ENCODE measurements around the gene CCDC7.
"Not testable (repeated sequence)": the region's sequence is repeated elsewhere in the genome, so short reads cannot be mapped to it uniquely, and the experiment has no call there.

DNA sequence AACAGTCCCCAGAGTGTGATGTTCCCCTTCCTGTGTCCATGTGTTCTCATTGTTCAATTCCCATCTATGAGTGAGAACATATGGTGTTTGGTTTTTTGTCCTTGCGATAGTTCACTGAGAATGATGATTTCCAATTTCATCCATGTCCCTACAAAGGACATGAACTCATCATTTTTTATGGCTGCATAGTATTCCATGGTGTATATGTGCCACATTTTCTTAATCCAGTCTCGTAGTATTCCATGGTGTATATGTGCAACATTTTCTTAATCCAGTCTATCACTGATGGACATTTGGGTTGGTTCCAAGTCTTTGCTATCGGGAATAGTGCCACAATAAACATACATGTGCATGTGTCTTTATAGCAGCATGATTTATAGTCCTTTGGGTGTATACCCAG, 46.2 kb upstream of the CCDC7 start:
- TF ChIP-seq, protein P1, sequence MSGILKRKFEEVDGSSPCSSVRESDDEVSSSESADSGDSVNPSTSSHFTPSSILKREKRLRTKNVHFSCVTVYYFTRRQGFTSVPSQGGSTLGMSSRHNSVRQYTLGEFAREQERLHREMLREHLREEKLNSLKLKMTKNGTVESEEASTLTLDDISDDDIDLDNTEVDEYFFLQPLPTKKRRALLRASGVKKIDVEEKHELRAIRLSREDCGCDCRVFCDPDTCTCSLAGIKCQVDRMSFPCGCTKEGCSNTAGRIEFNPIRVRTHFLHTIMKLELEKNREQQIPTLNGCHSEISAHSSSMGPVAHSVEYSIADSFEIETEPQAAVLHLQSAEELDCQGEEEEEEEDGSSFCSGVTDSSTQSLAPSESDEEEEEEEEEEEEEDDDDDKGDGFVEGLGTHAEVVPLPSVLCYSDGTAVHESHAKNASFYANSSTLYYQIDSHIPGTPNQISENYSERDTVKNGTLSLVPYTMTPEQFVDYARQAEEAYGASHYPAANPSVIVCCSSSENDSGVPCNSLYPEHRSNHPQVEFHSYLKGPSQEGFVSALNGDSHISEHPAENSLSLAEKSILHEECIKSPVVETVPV (CRISPR knock-in tag; IDR thresholded peaks at IDR 0.05), result not testable (repeated sequence)
- not testable (repeated sequence) for TF ChIP-seq ZFP30 (CRISPR knock-in tag; IDR thresholded peaks at IDR 0.05); ZC3H10 (CRISPR knock-in tag; IDR thresholded peaks at IDR 0.05); GLIS3 (CRISPR knock-in tag; IDR thresholded peaks at IDR 0.05); ARNTL (CRISPR knock-in tag; IDR thresholded peaks at IDR 0.05; ENCODE audit: borderline replicate concordance, low read depth); CSDC2 (CRISPR knock-in tag; IDR thresholded peaks at IDR 0.05); RARB (CRISPR knock-in tag; IDR thresholded peaks at IDR 0.05); PPARA (CRISPR knock-in tag; IDR thresholded peaks at IDR 0.05; ENCODE audit: borderline replicate concordance)
- TF ChIP-seq, protein P2, sequence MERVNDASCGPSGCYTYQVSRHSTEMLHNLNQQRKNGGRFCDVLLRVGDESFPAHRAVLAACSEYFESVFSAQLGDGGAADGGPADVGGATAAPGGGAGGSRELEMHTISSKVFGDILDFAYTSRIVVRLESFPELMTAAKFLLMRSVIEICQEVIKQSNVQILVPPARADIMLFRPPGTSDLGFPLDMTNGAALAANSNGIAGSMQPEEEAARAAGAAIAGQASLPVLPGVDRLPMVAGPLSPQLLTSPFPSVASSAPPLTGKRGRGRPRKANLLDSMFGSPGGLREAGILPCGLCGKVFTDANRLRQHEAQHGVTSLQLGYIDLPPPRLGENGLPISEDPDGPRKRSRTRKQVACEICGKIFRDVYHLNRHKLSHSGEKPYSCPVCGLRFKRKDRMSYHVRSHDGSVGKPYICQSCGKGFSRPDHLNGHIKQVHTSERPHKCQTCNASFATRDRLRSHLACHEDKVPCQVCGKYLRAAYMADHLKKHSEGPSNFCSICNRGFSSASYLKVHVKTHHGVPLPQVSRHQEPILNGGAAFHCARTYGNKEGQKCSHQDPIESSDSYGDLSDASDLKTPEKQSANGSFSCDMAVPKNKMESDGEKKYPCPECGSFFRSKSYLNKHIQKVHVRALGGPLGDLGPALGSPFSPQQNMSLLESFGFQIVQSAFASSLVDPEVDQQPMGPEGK (CRISPR knock-in tag; IDR thresholded peaks at IDR 0.05; ENCODE audit: borderline replicate concordance), result not testable (repeated sequence)
- TF ChIP-seq, protein P3, sequence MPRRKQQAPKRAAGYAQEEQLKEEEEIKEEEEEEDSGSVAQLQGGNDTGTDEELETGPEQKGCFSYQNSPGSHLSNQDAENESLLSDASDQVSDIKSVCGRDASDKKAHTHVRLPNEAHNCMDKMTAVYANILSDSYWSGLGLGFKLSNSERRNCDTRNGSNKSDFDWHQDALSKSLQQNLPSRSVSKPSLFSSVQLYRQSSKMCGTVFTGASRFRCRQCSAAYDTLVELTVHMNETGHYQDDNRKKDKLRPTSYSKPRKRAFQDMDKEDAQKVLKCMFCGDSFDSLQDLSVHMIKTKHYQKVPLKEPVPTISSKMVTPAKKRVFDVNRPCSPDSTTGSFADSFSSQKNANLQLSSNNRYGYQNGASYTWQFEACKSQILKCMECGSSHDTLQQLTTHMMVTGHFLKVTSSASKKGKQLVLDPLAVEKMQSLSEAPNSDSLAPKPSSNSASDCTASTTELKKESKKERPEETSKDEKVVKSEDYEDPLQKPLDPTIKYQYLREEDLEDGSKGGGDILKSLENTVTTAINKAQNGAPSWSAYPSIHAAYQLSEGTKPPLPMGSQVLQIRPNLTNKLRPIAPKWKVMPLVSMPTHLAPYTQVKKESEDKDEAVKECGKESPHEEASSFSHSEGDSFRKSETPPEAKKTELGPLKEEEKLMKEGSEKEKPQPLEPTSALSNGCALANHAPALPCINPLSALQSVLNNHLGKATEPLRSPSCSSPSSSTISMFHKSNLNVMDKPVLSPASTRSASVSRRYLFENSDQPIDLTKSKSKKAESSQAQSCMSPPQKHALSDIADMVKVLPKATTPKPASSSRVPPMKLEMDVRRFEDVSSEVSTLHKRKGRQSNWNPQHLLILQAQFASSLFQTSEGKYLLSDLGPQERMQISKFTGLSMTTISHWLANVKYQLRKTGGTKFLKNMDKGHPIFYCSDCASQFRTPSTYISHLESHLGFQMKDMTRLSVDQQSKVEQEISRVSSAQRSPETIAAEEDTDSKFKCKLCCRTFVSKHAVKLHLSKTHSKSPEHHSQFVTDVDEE (CRISPR knock-in tag; IDR thresholded peaks at IDR 0.05), result not testable (repeated sequence)
